ENCODE results near the gene MAN1B1.

MAN1B1 gene

GRCh38 chr9:137145731-137146526 lies 59.1 kb downstream of the MAN1B1 start:
- no peak overlapping the region for H3K27ac ChIP-seq
- no peak overlapping the region for H3K4me3 ChIP-seq
- no peak for TF ChIP-seq CTCF (IDR thresholded peaks at IDR 0.05)
- no peak for DNase-seq (ENCODE audit: low spot score)

- no peak for TF ChIP-seq CTCF (IDR thresholded peaks at IDR 0.05)
- Histone ChIP-seq H3K27ac (no peak overlapping the region), H3K4me3 (no peak overlapping the region)
- no peak for DNase-seq (ENCODE audit: low spot score)
Observed at GRCh38 chr9:137146527-137146918, 59.7 kb downstream of the MAN1B1 start.

- no peak for DNase-seq (ENCODE audit: low spot score)
- Histone ChIP-seq H3K27ac (no peak overlapping the region), H3K4me3 (no peak overlapping the region)
- no peak for TF ChIP-seq CTCF (IDR thresholded peaks at IDR 0.05)
Observed at GRCh38 chr9:137147091-137147792, 60.5 kb downstream of the MAN1B1 start.

GRCh38 chr9:137147793-137148160 lies 61.0 kb downstream of the MAN1B1 start:
- no peak for DNase-seq (ENCODE audit: low spot score)
- Histone ChIP-seq H3K4me3 (no peak overlapping the region), H3K27ac (no peak overlapping the region)
- no peak for TF ChIP-seq CTCF (IDR thresholded peaks at IDR 0.05)

GRCh38 chr9:137148242-137148641 lies 61.5 kb downstream of the MAN1B1 start:
- DNase-seq (ENCODE audit: low spot score), result no peak
- Histone ChIP-seq H3K4me3 (no peak overlapping the region), H3K27ac (no peak overlapping the region)
- no peak for TF ChIP-seq CTCF (IDR thresholded peaks at IDR 0.05)

GRCh38 chr9:137148661-137149060 lies 61.9 kb downstream of the MAN1B1 start:
- TF ChIP-seq CTCF (IDR thresholded peaks at IDR 0.05), result no peak
- no peak for DNase-seq (ENCODE audit: low spot score)
- Histone ChIP-seq H3K27ac (no peak overlapping the region), H3K4me3 (no peak overlapping the region)

- DNase-seq (ENCODE audit: low spot score), result no peak
- no peak for TF ChIP-seq CTCF (IDR thresholded peaks at IDR 0.05)
- no peak overlapping the region for H3K27ac ChIP-seq
- no peak overlapping the region for H3K4me3 ChIP-seq
Observed at GRCh38 chr9:137149363-137149762, 62.6 kb downstream of the MAN1B1 start.
